ENCODE results near the gene TNFRSF4.

DNA sequence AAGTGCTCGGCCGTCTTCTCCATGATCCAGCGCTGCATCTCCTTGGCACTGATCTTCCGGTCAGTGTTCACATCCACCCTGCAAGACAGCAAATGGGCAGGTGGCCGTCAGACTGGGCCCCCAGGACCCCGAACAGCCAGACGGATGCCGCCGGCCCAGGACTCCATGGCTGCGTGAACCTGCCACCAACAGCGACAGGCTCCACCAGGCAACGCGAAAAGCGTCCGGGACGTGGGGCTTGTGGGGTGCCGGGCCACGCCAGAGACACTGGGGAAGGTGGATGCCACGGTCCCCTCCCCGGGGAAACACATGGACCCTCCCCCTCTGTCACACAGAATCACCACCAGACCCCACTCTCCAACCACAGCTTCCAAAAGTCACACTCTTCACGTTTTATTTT is 9.9 kb upstream of the TNFRSF4 start:
- TF ChIP-seq POLR2A (IDR thresholded peaks at IDR 0.05), result no peak
- TF ChIP-seq, protein P1, sequence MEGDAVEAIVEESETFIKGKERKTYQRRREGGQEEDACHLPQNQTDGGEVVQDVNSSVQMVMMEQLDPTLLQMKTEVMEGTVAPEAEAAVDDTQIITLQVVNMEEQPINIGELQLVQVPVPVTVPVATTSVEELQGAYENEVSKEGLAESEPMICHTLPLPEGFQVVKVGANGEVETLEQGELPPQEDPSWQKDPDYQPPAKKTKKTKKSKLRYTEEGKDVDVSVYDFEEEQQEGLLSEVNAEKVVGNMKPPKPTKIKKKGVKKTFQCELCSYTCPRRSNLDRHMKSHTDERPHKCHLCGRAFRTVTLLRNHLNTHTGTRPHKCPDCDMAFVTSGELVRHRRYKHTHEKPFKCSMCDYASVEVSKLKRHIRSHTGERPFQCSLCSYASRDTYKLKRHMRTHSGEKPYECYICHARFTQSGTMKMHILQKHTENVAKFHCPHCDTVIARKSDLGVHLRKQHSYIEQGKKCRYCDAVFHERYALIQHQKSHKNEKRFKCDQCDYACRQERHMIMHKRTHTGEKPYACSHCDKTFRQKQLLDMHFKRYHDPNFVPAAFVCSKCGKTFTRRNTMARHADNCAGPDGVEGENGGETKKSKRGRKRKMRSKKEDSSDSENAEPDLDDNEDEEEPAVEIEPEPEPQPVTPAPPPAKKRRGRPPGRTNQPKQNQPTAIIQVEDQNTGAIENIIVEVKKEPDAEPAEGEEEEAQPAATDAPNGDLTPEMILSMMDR (IDR thresholded peaks at IDR 0.05), result no peak

Data from tibial nerve (tissue), 3 donors.